HUES64 (cell line): ENCODE measurements around the gene PSMF1. TPM values are rescaled to one million over a fixed set of nuclear protein-coding genes. Genes with fewer than 3 reads are reported as not detected.

Experiments used
- H3K27ac ChIP-seq: 2 replicates; pipeline ENCODE4 v1.7.0; 2013; ENCODE audit warnings: low read depth, low read length, inconsistent platforms
- H3K27me3 ChIP-seq: 2 replicates; pipeline ENCODE4 v1.6.1; 2013; ENCODE audit warnings: mild to moderate bottlenecking, low read length; ENCODE audit not compliant: insufficient read depth
- H3K36me3 ChIP-seq: 2 replicates; pipeline ENCODE4 v1.6.1; 2013; ENCODE audit warnings: mild to moderate bottlenecking, low read length; ENCODE audit not compliant: insufficient read depth
- H3K4me1 ChIP-seq: 2 replicates; pipeline ENCODE4 v1.6.1; 2013; ENCODE audit warnings: mild to moderate bottlenecking, low read length, moderate library complexity; ENCODE audit not compliant: insufficient read depth
- H3K4me3 ChIP-seq: 2 replicates; pipeline ENCODE4 v1.5.1; 2013; ENCODE audit warnings: mild to moderate bottlenecking, low read length, moderate library complexity
- H3K9ac ChIP-seq: 2 replicates; pipeline ENCODE4 v1.6.1; 2013; ENCODE audit warnings: mild to moderate bottlenecking, low read depth, low read length
- H3K9me3 ChIP-seq: 2 replicates; pipeline ENCODE4 v1.6.1; 2013; ENCODE audit warnings: low read depth, low read length; ENCODE audit not compliant: insufficient read depth
- WGBS: fragments of 150-250, 120-280 bp; methylation state at CpG from one replicate; pipeline ENCODE4 v1.1.7; 2013; ENCODE audit warnings: missing lambda C conversion rate; 5-methylcytosine and 5-hydroxymethylcytosine counted together
- polyA plus RNA-seq, 2 experiments: library from polyadenylated mRNA; stranded (reverse); fragments of 50-300 nt; gene quantifications; one replicate each; pipeline ENCODE4 v1.2.3, GENCODE V29; 2013

The PSMF1 gene, protein sequence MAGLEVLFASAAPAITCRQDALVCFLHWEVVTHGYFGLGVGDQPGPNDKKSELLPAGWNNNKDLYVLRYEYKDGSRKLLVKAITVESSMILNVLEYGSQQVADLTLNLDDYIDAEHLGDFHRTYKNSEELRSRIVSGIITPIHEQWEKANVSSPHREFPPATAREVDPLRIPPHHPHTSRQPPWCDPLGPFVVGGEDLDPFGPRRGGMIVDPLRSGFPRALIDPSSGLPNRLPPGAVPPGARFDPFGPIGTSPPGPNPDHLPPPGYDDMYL
- polyA plus RNA-seq (2013, experiment 1 of 2), result 51.0 TPM
- 55.7 TPM for polyA plus RNA-seq (2013, experiment 2 of 2)

DNA sequence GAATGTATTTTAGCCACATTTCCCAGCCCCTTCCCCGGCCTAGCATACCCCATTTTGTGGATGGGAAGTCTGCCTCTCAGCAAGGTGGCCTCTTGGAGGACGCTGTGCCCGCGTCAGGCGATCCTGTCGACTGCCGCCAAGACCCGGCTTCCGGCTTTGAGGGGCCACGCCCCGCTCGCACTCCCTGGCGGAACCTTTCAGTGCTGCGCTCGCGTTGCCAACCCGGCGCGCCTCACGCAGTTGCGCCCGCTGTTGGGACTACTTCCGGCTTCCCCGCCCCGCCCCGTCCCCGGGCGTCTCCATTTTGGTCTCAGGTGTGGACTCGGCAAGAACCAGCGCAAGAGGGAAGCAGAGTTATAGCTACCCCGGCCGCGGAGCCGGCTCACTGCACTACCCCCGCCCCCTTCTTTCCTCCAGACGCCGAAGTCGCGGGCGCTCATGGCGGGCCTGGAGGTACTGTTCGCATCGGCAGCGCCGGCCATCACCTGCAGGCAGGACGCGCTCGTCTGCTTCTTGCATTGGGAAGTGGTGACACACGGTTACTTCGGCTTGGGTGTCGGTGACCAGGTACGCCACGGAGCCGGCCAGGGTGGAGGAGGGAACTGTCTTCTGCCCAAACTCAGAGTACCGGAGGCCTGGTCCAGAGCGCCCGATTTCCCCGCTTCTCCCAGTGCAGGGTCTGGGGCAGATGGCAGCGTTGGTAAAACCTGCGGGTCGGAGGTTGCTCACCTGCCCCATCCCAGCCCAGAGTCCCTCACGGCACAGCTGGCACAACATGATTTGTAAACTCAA, at the start of gene PSMF1:
Gene PSMF1, plus strand, starts transcription at position 267 of the 792 bp plus-strand sequence. Its CDS starts 172 bp downstream, at position 439.
- peaks cover 2% of the 10 kb centered on the region; the same call in 1 of the 2 replicates for H3K27me3 ChIP-seq
- H3K36me3 ChIP-seq, result peaks cover 29% of the 10 kb centered on the region
- H3K4me3 ChIP-seq, result peak within 1 kb of the TSS; percentile 100
- H3K4me1 ChIP-seq, result peaks cover 5% of the 10 kb centered on the region
- WGBS, result under 1% methylated on average over 62 of the region's 62 CpGs
- H3K9ac ChIP-seq, result peak within 1 kb of the TSS; percentile 88
- H3K9me3 ChIP-seq, result no peaks in the 10 kb centered on the region
- H3K27ac ChIP-seq, result peak within 1 kb of the TSS; percentile 63

DNA sequence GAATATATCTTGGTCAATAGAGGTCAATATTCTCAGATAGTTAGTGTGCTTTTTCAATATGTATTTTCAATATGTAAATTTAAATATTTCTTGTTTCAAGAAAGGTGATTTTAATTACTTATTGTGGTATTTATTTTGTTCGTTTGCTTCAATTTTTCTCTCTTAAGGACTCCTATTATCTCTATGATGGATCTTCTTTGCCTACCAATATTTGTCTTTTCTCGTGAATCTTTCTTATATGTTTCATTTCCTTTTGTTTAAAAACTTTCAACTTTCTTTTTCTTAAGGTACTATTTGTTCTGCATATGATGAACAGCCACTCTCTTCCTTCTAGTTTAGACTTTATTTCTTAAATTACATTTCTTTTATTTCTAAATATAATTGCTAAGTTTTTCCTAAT, 46.1 kb upstream of the PSMF1 start:
- Histone ChIP-seq H3K4me3 (no peak overlapping the region), H3K4me1 (no peaks in the 10 kb centered on the region), H3K36me3 (no peaks in the 10 kb centered on the region), H3K9me3 (peaks cover 6% of the 10 kb centered on the region; the same call in 1 of the 2 replicates), H3K9ac (no peak overlapping the region), H3K27ac (no peak overlapping the region), H3K27me3 (0 out of 2 replicates have a peak, but pooled peaks cover 8% of the 10 kb centered on the region)
- 100% methylated on average over 1 of the region's 2 CpGs for WGBS

DNA sequence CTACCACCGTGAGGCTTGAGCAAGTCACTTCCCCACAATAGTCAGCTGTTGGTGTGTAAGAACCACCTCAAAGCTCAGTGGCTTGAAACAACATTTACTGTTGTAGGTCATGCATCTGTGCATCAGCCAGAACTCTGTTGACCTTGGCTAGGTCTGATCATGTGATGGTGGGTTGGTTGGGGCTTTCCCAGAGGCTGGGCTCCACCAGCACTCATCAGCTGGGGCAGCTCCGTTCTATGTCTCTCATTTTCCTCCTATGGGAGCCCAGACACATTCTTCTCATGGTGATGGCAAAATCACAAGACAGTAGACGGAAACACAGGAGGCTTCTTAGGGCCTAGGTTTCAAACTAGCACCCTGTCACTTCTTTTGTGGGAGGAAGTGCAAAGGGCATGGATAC, 42.8 kb upstream of the PSMF1 start:
- WGBS, result 91% methylated on average over 3 of the region's 3 CpGs

DNA sequence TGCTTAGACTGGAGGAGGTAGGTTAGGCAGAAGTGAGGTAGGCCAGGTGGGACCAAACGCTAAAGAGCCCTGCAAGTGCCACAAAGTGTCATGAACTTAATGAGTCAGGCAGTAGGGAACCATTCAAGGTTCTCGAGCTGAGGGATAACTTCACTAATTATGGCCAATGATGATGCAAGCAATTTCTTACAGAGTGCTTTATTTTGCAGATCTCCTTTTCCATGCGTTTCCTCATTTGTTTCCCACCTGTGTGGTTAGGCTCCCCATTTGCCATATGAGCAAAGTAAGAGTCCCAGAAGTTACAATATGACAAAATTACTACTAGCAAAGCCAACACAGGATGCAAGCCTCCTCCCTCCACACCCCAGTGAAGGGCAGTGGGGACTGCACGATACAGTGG, 36.5 kb upstream of the PSMF1 start:
- H3K9me3 ChIP-seq, result peaks cover 9% of the 10 kb centered on the region; the same call in 1 of the 2 replicates
- H3K4me3 ChIP-seq, result no peak overlapping the region
- 89% methylated on average over 4 of the region's 4 CpGs for WGBS
- no peaks in the 10 kb centered on the region for H3K4me1 ChIP-seq
- no peak overlapping the region for H3K9ac ChIP-seq
- no peak overlapping the region for H3K27ac ChIP-seq
- H3K36me3 ChIP-seq, result no peaks in the 10 kb centered on the region
- no peaks in the 10 kb centered on the region for H3K27me3 ChIP-seq

More for the DNA sequence above, 42.8 kb upstream of the PSMF1 start:
- Histone ChIP-seq H3K36me3 (no peaks in the 10 kb centered on the region), H3K27me3 (no peaks in the 10 kb centered on the region), H3K27ac (no peak overlapping the region), H3K4me1 (no peaks in the 10 kb centered on the region), H3K9me3 (peaks cover 6% of the 10 kb centered on the region; the same call in 1 of the 2 replicates), H3K4me3 (no peak overlapping the region), H3K9ac (no peak overlapping the region)

DNA sequence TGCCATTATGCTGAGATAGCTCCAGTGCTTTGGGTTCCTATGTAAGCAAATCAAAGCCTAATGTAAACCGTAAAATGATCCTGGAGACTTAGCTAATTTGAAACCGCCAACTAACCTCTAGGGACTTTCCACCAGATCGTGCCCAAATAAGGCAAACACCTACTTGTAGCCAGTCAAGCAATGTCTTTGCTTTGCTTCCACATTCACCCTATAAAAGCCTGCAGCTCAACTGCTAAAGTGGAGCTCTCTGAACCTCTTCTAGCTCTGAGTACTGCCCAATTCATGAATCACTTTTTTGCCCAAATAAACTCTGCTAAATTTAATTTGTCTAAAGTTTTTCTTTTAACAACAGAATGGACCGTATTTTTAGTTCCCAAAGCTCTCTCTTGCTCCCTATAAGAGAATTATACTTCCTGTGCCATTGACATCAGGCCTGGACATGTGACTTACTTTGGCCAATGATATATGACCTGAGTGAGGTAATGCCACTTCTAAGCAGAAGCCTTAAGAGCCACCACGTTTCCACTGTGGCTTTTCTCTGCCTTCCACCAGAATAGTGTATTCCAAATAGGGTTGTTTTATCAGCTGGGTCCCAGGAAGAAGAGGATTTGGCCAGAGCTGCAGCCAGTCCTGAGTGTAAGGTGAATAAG, 34.8 kb upstream of the PSMF1 start:
- Histone ChIP-seq H3K27me3 (no peaks in the 10 kb centered on the region), H3K27ac (no peak overlapping the region), H3K4me1 (no peaks in the 10 kb centered on the region), H3K4me3 (no peak overlapping the region), H3K9me3 (peaks cover 9% of the 10 kb centered on the region; the same call in 1 of the 2 replicates), H3K36me3 (no peaks in the 10 kb centered on the region), H3K9ac (no peak overlapping the region)
- WGBS, result 75% methylated on average over 5 of the region's 5 CpGs

DNA sequence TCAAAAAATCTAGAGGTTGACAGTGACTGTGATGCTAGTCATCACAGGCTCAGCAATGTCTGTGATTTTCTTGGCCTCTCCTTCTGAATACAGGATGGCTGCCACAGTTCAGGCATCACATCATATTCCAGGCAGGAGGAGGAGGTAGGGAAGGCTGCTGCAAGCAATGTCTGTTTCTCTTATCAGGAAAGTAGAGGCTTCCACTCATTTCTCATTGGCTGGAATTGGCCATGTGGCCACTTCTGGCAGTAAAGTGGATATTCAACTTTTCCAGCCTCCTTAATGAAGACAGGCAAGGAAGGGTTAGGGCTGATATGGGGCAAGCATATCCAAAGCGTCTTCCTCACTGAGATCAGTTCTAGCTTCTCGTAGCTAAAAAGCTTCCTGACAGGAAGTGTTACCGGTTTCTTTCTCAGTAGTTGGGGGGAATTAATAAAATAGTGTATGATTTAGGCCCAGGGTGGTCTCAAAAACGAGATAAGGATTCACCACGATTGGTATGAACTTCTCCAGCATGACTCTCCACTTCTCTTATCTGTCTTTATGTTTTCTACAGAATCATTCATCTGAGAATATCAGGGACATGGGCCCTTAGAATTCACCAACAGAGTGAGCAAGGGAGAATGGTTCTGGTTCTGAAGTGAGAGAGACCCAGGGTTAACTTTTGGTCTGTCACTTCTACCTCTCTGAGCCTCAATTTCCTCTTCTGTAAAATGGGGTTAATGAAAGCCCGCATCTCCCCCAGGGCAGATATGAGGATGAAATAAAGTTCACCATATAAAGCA, 32.7 kb upstream of the PSMF1 start:
- no peaks in the 10 kb centered on the region for H3K4me1 ChIP-seq
- H3K9me3 ChIP-seq, result peaks cover 14% of the 10 kb centered on the region; the same call in 1 of the 2 replicates
- H3K27ac ChIP-seq, result no peak overlapping the region
- no peak overlapping the region for H3K9ac ChIP-seq
- WGBS, result 94% methylated on average over 5 of the region's 6 CpGs
- H3K36me3 ChIP-seq, result no peaks in the 10 kb centered on the region
- H3K4me3 ChIP-seq, result no peak overlapping the region
- H3K27me3 ChIP-seq, result no peaks in the 10 kb centered on the region

DNA sequence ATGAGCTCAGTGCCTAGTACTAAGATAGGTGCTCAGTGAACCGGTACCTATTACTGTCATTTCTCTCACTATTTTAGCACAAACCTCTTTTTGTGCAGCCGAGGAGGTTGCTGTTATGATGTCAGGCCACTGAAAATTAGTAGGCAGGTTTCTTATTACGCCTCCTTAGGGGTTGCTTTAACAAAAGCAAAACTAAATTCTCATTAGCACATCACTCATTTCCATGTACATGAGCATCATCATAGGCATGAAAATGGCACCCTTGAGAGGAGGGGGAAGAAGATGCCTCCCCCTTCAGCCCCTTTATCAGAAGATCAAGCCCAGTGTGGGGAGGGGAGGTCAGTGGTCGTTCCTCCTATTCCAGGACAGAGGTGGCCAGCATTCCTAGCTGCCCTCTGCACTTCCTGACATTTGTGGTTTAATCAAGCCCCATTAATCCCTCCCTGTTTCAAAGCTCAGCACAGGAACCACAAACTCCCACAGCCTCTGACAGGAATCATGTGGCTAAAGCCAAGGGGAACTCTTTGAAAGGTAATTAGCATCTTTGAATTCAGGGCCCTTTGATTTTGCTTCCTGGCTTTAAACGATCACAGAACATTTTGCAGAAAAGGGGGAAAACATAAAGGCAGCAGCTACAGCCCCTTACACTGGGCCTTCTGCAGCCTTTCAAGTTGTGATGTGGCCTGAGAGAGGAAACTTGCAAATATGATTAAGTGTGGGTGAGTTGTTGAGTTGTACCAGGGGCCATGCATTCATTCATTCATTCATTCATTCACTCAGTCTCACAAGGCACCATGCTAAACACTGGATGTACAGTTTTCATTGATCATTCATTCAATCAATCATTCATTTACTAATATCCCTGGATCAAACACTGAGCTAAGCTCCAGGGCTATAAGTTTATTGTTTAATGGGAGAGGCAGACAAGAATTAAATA, 31.9 kb upstream of the PSMF1 start:
- no peak overlapping the region for H3K9ac ChIP-seq
- H3K27ac ChIP-seq, result no peak overlapping the region
- WGBS, result 55% methylated on average over 5 of the region's 5 CpGs
- no peaks in the 10 kb centered on the region for H3K36me3 ChIP-seq
- no peak overlapping the region for H3K4me3 ChIP-seq
- no peaks in the 10 kb centered on the region for H3K27me3 ChIP-seq
- H3K9me3 ChIP-seq, result peaks cover 20% of the 10 kb centered on the region; the same call in 1 of the 2 replicates
- H3K4me1 ChIP-seq, result no peaks in the 10 kb centered on the region

DNA sequence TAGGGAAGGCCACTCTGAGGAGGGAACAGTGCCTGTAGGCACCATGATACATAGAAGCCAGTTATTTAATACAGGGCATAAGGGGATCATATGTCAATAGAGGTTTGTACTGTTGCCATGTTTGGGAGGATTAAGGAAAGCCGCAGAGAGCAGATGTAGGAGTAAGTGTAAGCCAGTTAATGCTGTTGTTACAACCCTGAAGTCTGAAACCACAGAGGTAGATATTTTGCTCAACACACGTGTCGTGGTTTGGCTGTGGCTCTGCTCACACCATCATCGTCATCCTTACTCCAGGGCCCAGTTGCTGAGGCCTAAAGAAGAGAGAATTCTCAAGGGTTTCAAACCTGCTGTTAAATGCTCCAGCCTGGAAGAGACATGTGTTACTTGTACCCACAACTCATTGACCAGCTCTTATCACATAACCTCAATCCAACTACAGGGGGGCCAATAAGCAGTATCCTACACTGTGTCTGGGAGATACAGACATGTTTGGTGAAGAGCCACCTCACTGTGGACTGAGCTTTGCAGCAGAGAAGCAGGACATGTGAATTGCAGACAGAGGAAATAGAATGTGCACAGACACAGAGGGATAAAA, 31.0 kb upstream of the PSMF1 start:
- Histone ChIP-seq H3K27me3 (no peaks in the 10 kb centered on the region), H3K4me1 (no peaks in the 10 kb centered on the region), H3K36me3 (no peaks in the 10 kb centered on the region), H3K9ac (no peak overlapping the region), H3K9me3 (peaks cover 24% of the 10 kb centered on the region; the same call in 1 of the 2 replicates), H3K4me3 (no peak overlapping the region), H3K27ac (no peak overlapping the region)
- 93% methylated on average over 4 of the region's 4 CpGs for WGBS

DNA sequence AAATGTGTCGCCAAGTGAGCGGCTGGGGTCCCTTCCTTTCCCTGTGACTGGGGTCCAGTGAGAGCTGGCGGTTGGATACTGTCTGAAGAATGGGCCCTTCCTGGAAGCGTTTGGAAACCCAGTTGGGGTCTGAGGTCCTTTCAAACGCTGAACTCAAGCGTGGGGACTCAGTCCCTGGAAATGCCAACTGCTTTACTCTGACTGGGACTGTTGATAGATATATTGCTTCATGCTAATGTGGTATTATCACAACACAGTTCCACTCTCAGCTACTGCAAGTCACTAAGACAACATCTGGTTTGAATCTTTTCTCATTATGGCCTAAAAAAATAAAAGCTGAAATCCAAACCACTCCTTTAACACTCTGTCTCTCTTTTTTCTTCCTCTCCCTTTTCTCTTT, 23.7 kb upstream of the PSMF1 start:
- H3K9me3 ChIP-seq, result peaks cover 17% of the 10 kb centered on the region; the same call in 1 of the 2 replicates
- no peaks in the 10 kb centered on the region for H3K27me3 ChIP-seq
- H3K4me1 ChIP-seq, result no peaks in the 10 kb centered on the region
- H3K4me3 ChIP-seq, result no peak overlapping the region
- H3K27ac ChIP-seq, result no peak overlapping the region
- H3K9ac ChIP-seq, result no peak overlapping the region
- H3K36me3 ChIP-seq, result no peaks in the 10 kb centered on the region
- 84% methylated on average over 6 of the region's 6 CpGs for WGBS
